GM04504 (cell line): ENCODE results near the gene UGT3A2.

Experiments
- DNase-seq: peaks from one replicate; pipeline ENCODE4 v3.0.0-alpha.2; 2012; ENCODE audit warnings: low read depth

The UGT3A2 gene

DNA sequence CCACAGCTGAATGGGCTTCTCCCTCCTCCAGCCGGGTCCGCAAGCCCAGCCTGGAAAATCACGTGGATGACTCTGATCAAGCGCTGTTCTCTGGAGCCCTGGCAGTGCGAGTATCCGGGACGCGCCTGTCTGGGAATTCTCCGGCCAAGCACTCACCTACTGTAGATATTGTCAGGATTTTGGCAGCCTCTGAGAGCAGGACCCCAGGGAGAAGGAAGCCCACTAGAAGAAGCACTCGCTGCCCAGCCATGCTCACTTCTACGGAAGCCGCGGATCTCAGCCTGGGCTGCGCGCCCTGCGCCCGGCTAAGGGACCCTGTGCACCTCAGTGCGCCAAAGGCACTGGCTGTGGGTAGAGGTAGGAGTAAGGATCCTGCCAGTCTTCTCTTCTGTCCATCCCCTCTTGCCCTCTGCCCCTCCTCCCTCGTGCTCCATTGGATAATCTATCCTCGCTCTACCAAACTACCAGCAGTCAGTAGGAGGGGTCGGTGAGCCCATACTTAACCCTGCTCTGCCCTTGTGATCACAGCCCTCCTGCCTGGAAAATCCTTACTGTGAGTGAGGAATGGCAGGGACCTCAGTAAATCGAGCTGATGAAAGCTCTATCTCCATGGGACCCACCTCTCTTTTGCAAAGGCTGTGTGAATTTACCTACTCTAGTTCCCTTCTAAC is at the start of gene UGT3A2:
UGT3A2 (minus strand) TSS at position 343 of the 671 bp plus-strand sequence; CDS start at position 250, 93 bp downstream.
- DNase-seq: no peak

GRCh38 chr5:36111238-36111637 is 44.6 kb upstream of the UGT3A2 start:
- no peak for DNase-seq

- peak; percentile 17 for DNase-seq
Measured at GRCh38 chr5:36108758-36109460, 42.2 kb upstream of the UGT3A2 start.

- no peak for DNase-seq
Measured at GRCh38 chr5:36105819-36106218, 39.1 kb upstream of the UGT3A2 start.

DNA sequence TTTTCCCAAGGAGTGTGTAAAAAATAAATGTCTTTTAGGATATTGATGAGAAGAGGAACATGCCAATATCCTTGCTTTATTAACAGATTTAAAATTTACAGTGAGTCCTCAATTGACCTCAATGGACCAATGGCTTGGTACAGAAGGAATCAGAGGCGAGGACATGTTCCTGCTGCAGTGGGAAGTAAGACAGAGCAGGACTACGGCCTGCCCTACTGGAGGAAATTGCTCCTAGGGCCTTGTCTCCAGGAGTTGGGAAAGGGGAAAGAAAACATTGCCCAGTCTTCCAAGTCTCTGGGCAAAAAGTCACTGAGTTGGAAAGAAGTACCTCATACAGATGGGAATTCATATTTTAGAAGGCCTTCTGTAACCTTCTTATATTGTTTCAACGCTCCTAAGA is 33.1 kb upstream of the UGT3A2 start:
- DNase-seq: no peak

DNA sequence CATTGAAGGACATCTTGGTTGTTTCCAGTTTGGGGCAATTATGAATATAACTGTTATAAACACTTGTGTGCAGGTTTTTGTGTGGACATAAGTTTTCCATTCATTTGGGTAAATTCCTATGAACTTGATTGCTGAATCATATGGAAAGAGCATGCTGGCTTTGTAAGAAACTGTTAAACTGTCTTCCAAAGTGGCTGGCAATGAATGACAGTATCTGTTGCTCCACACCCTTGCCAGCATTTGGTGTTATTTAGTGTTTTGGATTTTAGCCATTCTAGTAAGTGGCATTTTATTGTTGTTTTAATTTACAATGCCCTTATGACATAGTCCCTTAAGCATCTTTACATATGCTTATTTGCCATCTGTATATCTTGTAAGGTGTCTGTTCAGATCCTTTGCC is 29.8 kb upstream of the UGT3A2 start:
- no peak for DNase-seq

DNA sequence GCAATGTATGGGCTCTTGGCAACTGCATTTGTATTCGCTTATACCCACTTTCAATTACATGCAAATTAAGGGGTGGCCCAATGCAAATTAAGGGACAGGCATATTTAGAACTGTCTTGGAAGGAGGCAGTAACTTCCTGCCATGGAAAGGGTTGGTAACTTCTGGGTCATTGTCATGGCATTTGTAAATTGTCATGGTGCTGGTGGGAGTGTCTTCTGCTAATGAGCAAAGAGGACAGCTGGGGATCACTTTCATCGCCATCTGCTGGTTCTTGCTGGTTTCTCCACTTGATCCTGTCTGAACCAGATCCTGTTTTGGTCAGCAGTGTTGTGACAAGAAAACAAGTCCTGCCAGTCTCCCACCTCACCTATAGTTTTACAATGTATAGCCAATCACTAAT is 23.3 kb upstream of the UGT3A2 start:
- DNase-seq: peak; percentile 9

- peak; percentile 17 for DNase-seq
Measured at GRCh38 chr5:36079200-36079781, 12.6 kb upstream of the UGT3A2 start.

- no peak for DNase-seq
Measured at GRCh38 chr5:36078430-36078829, 11.7 kb upstream of the UGT3A2 start.

GRCh38 chr5:36073595-36074216 is 7.0 kb upstream of the UGT3A2 start:
- DNase-seq: no peak

- DNase-seq: no peak
Measured at GRCh38 chr5:36070687-36071571, 4.2 kb upstream of the UGT3A2 start.

DNA sequence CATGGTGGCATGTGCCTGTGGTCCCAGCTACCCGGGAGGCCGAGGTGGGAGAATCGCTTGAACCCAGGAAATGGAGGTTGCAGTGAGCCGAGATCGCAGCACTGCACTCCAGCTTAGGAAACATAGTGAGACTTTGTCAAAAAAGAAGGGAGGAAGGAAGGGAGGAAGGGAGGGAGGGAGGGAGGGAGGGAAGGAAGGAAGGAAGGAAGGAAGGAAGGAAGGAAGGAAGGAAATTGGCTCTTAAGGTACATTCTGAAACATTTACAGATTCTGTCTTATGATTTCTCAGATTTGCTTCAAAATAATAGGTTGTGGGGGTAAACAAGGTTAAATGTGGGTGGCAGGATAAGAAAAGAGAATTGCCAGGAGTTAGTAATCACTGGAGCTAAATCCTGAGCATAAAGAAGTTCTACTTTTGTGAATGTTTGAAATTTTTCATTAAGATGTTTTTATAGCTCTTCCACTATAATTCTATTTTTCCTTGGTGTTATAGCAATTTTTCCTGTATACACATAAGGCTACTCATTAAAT is 2.1 kb upstream of the UGT3A2 start:
- DNase-seq: no peak

- no peak for DNase-seq
Measured at GRCh38 chr5:36066001-36066539, 612 bp downstream of the UGT3A2 start.

- peak; percentile 13 for DNase-seq
Measured at GRCh38 chr5:36060420-36060887, 6.2 kb downstream of the UGT3A2 start.

GRCh38 chr5:36059571-36060419 is 6.9 kb downstream of the UGT3A2 start:
- DNase-seq: peak; percentile 38

DNA sequence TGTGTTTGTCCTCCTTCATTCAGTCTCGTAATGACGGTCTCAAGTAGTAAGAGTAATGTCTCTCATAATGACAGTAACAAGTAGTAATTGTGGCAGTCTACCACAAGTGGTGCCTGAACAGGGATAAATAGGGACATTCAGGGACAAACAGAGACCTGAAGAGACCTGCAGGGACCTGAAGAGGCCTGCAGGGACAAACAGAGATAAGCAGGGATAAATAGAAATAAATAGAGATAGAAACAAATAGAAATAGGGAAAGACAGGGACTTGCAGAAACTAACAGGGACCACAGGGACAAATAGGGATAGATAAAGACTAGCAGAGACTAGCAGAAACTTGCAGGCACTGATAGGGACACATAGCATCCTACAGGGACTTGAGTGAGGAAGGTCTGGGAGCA is 7.9 kb downstream of the UGT3A2 start:
- DNase-seq: no peak

DNA sequence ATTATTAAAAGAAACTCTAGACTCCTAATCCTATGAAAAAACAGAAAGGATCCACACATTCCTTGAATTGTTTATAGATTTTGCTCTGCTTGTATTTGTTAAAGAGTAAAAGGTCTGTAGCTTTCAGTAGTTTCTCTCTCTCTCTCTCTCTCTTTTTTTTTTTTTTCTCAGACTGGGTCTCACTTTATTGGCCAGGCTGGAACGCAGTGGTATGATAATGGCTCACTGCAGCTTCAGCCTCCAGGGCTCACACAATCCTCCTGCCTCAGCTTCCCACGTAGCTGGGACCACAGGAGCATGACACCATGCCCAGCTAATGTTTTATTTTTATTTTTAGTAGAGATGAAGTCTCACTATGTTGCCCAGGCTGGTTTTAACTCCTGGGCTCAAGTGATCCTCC is 9.3 kb downstream of the UGT3A2 start:
- no peak for DNase-seq

DNA sequence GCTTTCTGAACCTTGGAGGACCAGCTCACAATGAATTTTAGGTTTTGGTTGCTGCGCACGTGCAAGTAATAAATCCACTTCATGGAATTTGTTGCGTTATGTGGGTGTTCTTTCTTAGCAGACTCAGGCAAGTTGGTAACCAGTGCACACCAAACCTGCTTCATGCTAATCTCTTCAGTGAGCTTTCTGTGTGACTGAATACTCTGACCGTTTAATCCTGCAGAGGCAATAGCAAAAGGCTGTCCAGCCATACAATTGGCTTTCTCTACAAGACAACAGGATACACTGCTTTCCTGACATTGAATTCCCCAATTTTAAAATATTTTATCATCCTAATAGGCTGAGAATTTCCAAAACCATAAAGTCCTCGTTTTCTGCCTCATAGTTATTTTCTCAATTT is 10.3 kb downstream of the UGT3A2 start:
- DNase-seq: no peak

DNA sequence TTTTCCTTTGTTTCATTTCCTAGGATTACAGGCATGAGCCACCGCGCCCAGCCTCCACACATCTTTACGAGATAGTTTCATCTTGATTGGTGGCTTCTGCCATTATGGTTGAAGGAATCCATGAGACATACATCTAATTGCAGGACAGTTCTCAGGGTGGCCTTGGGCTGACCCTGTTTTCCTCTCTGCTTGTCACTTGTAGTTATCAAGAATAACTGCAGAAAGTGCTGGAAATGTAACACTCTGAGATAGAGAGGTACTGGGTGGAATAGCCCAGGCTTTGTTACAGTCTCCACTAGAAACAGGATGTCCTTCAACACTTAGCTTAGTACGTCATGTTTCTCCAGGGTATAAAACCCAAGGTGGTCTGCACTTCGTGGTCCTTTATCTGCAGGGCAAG is 10.7 kb downstream of the UGT3A2 start:
- DNase-seq: no peak

DNA sequence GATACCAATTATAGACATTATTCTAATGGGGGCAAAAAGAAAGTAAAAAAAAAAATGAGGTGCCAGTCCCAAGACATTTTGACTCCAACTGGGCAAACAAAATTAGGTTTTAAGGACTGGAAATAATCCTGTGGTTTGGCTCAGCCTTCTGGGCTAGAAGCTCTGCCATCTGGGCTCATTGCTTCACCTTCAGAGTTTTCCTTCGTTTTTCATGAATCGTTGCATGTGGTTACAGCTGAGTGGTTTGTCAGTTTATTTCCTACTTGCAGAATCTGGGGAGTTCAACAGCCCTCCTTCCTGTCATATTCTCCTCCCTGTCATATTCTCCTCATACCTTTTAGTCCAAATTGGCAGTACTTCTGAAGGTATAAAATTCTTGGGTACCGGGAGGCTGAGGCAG is 12.0 kb downstream of the UGT3A2 start:
- peak; percentile 25 for DNase-seq
